GM12874 (cell line): ENCODE data around the gene NPRL2.

Experiments
- TF ChIP-seq, protein P1 (sequence below): IDR thresholded peaks from 2 replicates; pipeline ENCODE4 v1.5.1; 2011; ENCODE audit warnings: low read depth, mild to moderate bottlenecking, control low read depth, low read length, moderate library complexity; ENCODE audit not compliant: insufficient read depth

NPRL2 gene

GRCh38 chr3:50372349-50372748 is 21.8 kb upstream of the NPRL2 start:
- TF ChIP-seq, protein P1, sequence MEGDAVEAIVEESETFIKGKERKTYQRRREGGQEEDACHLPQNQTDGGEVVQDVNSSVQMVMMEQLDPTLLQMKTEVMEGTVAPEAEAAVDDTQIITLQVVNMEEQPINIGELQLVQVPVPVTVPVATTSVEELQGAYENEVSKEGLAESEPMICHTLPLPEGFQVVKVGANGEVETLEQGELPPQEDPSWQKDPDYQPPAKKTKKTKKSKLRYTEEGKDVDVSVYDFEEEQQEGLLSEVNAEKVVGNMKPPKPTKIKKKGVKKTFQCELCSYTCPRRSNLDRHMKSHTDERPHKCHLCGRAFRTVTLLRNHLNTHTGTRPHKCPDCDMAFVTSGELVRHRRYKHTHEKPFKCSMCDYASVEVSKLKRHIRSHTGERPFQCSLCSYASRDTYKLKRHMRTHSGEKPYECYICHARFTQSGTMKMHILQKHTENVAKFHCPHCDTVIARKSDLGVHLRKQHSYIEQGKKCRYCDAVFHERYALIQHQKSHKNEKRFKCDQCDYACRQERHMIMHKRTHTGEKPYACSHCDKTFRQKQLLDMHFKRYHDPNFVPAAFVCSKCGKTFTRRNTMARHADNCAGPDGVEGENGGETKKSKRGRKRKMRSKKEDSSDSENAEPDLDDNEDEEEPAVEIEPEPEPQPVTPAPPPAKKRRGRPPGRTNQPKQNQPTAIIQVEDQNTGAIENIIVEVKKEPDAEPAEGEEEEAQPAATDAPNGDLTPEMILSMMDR = no peak

GRCh38 chr3:50371133-50371685 is 20.6 kb upstream of the NPRL2 start:
- TF ChIP-seq, protein P1 = no peak

DNA sequence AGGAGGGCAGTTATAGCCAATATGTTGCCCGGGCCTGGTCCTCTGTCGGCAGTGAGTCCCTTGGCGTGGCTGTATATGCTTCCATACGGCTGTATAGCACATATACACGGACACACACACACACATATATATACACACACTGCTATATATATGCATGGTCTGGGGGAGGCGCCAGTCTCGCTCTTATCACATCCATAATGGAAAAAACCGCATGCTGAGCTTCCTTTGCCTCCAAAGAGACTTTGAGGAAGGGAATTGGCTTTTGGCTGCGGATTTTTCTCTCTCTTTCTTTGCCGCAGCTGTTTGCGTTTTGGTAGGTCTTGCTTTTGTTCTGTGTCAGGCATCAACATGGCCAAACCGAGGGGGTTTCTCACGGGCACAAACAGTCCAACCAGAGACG is 20.0 kb upstream of the NPRL2 start:
- TF ChIP-seq, protein P1 = no peak

DNA sequence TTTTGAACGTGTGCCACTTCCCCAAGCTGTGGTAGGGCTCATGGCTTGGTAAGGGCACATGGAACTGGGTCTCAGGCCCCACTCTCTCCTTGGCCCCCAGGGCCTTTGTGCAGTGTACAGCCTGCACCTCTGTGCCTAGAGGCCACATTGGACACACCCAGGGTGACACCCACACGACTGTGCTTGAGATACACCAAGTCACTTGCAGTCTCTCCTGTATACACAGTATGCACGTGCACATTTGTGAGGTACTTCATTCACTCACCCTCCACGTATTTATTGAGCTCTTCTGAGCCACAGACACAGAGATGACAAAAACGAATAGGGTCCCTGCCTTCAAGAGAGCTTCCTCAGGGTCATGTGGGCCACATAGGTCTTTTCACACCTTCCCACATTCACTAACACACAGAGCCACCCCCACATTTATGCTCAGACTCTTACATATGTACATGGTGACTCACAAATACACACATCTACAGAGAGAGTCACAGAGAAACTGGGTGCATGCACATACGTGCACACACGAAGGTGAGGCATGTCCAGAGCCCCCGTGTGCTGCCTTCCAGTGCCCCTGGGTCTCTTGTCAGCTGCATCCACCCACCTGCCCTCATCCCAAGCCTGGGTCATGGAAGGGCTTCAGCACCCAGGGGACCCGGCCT is 18.6 kb upstream of the NPRL2 start:
- TF ChIP-seq, protein P1 = no peak

GRCh38 chr3:50365842-50366220 is 15.3 kb upstream of the NPRL2 start:
- TF ChIP-seq, protein P1 = no peak

DNA sequence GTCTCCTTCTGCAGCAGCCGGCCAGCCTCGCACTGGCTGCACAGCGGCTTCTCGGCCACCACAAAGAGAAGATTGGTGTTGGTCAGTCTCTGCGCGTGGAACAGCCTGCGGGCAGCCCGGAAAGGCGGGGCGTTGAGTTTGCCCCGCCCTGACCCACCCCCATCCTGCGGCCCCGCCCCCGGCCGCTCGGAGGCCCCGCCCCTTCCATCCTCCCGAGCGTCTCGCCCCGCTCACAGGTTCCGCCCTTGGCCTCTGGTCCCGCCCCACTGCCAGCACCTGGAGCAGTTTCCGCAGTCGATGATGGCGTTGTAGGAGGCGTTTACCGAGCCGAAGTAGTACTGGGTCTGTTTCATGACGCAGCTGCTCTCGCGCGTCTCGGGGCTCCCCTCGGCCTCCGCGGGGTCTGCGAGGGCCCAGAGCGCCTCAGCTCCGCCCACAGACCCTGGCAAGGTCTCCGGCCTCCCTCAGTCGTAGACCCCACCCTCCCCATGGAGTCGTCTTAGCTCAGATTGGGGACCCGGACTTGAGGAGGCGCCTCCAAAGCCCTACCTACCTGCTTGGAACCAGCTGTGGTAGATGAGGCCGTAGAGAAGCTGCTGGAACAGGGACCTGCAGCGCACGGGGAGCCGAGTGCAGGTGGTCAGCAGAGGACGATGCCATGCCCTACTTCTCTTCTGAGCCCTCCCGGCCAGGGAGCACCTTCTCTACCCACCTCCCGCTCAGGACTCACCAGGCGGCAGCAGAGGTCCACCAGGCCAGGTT is 14.7 kb upstream of the NPRL2 start:
- TF ChIP-seq, protein P1 = no peak

GRCh38 chr3:50364573-50365079 is 14.1 kb upstream of the NPRL2 start:
- TF ChIP-seq, protein P1 = no peak
